Cardiac fibroblast (primary cell): Measurements from ENCODE around the gene MORN4.

Experiments
- DNase-seq, 2 donors: peaks; one replicate each; pipeline versions ENCODE4 v3.0.0 to v3.0.0-alpha.2; 2010; ENCODE audit warnings: low read depth in 2 of 2
- H3K4me3 ChIP-seq, 2 donors: replicated peaks in 1 of 2; 1 replicate in 1 of 2; 2 replicates in 1 of 2; pipeline ENCODE4 v1.5.1; 2011; ENCODE audit warnings: low read depth in 2 of 2, low read length in 2 of 2, mild to moderate bottlenecking in 2 of 2, moderate library complexity in 1 of 2
- CTCF ChIP-seq: IDR thresholded peaks from one replicate; pipeline ENCODE4 v1.5.1; 2011; ENCODE audit warnings: low read depth, mild to moderate bottlenecking, low read length, inconsistent platforms

Gene MORN4

DNA sequence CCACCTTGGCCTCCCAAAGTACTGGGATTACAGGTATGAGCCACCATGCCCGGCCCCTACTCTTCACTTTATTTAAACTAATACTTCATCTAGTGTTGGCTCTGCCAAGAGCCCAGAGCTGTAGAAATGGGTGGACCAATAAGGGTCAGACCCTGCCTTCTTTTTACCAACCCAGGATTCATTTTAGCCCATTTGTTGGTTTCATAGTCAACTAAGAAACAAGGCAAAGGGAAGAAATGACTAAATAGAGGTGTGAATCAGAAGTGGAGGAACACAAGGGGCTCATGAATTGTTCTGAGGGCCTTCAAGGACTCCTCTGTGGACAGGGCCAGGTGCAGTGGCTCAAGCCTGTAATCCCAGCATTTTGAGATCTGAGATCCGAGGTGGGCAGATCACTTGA is 59.6 kb downstream of the MORN4 start:
- DNase-seq, result no peak
- no peak for TF ChIP-seq CTCF
- no peak overlapping the region for H3K4me3 ChIP-seq

GRCh38 chr10:97573021-97573420 is 60.3 kb downstream of the MORN4 start:
- TF ChIP-seq CTCF, result no peak
- no peak for DNase-seq
- no peak overlapping the region for H3K4me3 ChIP-seq

DNA sequence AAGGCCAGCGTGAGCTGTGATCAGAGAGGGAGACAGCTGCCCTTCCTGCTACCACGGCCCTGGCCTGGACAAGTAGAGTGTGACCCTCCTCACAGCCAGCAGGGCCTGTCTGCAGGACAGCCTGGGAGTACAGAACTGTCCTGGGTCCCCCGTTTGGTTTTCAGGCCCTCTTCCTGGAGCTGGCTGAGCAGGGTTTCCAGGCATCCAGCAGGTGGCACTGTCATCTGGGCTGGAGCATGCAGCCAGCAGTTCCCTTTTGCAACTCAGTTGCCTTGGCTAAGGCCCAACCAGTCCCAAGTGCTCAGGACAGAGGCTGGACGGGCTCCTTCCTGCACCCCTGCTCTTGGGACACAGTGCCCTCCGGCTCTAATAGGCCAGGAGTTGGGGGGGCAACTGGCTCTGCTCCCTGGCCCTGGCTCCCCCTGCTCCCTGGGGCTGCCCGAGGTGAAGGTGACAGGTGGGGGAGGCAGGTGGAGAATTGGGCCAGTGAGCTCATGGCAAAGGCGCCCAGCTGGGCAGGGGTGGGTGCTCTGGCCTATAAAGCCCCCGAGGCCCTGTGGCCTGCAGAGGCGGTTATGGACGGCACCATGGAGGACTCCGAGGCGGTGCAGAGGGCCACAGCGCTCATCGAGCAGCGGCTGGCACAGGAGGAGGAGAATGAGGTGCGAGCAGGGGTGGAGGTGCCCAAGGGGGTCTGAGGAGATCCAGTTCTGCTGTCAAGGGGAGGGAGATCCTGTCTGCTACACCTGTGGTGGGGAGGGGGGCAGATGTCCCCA is 60.9 kb downstream of the MORN4 start, which contains the start of gene ANKRD2:
TSS of gene ANKRD2 (plus strand) at position 566 of the 776 bp plus-strand sequence. CDS start at position 576, 10 bp downstream.
- TF ChIP-seq CTCF, result peak; percentile 95
- peak; percentile 83 to 85 for DNase-seq
- no peak within 1 kb of the TSS for H3K4me3 ChIP-seq

GRCh38 chr10:97571622-97572021 is 61.7 kb downstream of the MORN4 start:
- no peak for TF ChIP-seq CTCF
- no peak for DNase-seq
- H3K4me3 ChIP-seq, result no peak overlapping the region

- TF ChIP-seq CTCF, result no peak
- H3K4me3 ChIP-seq, result no peak overlapping the region
- DNase-seq, result no peak
Observed at GRCh38 chr10:97570789-97571471, 62.4 kb downstream of the MORN4 start.

GRCh38 chr10:97570146-97570788 is 63.0 kb downstream of the MORN4 start:
- no peak for TF ChIP-seq CTCF
- DNase-seq, result no peak
- no peak overlapping the region for H3K4me3 ChIP-seq
